Left cardiac atrium (tissue), 4 donors: ENCODE data around the gene NT5DC3. TPM values are rescaled to one million over a fixed set of nuclear protein-coding genes. Genes with fewer than 3 reads are reported as not detected.
"Not testable (repeated sequence)": the region's sequence is repeated elsewhere in the genome, so short reads cannot be mapped to it uniquely, and the experiment has no call there.

Source experiments
- ATAC-seq, 2 donors: fragments of 200-7000 bp; cut with Tn5 transposase; one replicate each; pipeline ENCODE4 v1.9.1; 2020; ENCODE audit warnings: mild to moderate bottlenecking in 2 of 2, moderate library complexity in 2 of 2
- DNase-seq: peaks from one replicate; pipeline ENCODE4 v3.0.0-alpha.2; 2020
- intact Hi-C, 2 donors: fragments of 100-400 bp; cut with DNase I; formaldehyde crosslinking; loops; one replicate each; pipeline versions ENCODE4 v1.14.1 to v1.15.1; 2022 to 2023
- total RNA-seq, 2 donors: library from RNA; stranded (reverse); fragmentation: NEBNext Ultra II Directional; extraction: Animal tissue kit (Norgen Biotek cat#: 25700); gene quantifications; one replicate each; pipeline ENCODE4 v1.2.1, GENCODE V29; 2021
- donor health status: DM: no; HTN: yes; CAD: no.
- donor health status: DM: no; HTN: yes; CAD: no; lungs with severe emphysema.
- donor health status: DM: yes; HTN: yes; CAD: no.
- donor health status: Dilated cardiomyopathy.

The NT5DC3 gene
- total RNA-seq, 2 donors from 2014 or later: 2.4 to 4.9 TPM

DNA sequence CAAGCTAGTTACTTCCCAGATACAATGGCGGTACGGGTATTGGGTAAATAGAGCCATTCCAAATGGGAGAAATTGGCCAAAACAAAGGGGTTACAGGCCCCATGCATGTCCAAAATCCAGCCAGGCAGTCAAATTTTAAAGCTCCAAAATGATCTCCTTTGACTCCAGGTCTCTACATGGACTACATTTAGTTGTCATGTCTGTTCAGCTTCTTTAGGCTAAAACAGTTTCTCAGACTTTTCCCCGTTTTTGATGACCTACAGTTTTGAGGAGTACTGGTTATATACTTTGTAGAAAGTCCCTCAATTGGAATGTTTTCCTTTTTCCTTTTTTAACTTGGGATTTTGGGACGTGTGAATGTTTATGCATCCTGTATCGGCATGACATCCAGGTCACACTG, 4.7 kb downstream of the NT5DC3 start:
- intact Hi-C loops: no loop called here
- ATAC-seq (no peak), DNase-seq (no peak)

DNA sequence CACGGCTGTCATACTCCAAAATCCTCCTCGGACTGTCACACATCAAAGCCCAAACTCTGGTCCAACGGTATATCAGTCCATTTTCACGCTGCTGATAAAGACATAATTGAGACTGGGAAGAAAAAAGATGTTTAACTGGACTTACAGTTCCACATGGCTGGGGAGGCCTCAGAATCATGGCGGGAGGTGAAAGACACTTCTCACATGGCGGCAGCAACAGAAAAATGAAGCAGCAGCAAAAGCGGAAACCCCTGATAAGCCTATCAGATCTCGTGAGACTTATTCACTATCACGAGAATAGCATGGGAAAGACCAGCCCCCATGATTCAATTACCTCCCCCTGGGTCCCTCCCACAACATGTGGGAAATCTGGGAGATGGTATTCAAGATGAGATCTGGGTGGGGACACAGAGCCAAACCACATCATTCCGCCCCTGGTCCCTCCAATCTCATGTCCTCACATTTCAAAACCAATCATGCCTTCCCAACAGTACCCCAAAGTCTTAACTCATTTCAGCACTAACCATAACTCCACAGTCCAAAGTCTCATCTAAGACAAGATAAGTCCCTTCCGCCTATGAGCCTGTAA, 5.2 kb downstream of the NT5DC3 start:
- intact Hi-C loops, ATAC-seq, DNase-seq: not testable (repeated sequence)

DNA sequence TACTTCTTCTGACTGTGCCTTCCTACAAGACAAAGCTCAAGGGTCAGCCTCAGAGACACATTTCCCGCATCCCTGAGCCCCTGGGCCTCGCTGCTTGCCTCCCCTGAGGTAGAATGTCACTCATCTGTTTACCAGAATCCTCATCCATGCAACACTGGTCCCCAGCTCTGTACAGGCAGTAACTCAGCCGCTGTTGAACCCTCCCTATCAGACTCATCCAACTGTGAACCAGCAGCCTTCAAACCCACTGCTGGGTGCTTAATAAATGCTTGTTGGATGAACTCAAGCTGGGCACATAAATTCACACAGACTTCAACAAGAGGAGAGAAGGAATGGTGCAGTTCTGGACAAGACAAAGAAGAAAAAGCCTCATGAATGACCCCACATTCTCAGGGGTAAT, 6.1 kb downstream of the NT5DC3 start:
- ATAC-seq: no peak
- no peak for DNase-seq
- intact Hi-C loops: no loop called here

DNA sequence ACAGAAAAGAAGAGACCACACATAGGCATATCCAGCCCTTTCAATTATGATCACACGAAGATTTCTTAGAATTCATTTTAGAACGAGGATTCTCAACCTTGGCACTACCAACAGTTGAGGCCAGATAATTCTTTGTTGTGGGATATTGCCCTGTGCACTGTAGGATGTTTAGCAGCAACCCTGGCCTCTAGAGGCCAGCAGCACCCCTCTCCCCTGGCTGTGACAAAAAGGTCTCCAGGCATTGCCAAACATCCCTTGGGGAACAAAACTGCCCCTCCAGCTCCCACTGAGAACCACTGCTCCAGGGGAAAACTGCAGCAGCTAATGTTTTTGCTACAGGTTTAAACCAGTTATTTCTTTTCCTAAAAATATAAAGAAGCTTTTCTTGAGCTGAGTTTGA, 7.1 kb downstream of the NT5DC3 start:
- ATAC-seq: no peak
- DNase-seq: no peak
- intact Hi-C loops: no loop called here

DNA sequence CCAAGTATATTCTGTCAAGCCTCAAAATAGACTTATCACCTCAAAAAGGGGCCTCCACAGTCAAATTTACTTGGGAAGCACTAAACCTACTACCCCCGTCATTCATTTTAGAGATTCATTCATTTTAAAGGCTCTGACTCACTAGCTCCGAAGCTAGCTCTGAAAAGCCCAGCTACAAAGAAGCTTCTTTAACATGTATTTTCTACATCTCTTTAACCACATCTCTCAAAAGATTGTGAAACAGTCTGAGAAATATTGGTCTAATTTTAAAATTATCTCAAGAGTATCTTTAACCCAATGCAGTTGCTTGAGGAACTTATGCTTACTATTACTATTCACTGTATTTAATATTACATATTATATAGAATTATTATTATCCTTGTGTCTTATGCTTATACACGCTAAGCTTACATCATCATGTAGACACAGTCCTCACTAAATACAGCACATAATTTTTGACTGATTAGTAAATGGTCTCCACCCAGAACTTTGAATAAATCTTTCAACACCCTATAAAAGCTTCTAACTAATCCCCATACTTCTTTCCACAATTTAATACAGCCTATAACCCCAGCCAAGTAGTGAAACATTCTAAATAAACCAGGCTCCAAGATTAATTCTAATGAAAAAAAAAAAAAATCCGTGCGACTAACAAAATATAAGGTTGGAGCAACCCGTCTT, 7.8 kb downstream of the NT5DC3 start:
- ATAC-seq (no peak), DNase-seq (no peak)
- intact Hi-C loops: no loop called here

DNA sequence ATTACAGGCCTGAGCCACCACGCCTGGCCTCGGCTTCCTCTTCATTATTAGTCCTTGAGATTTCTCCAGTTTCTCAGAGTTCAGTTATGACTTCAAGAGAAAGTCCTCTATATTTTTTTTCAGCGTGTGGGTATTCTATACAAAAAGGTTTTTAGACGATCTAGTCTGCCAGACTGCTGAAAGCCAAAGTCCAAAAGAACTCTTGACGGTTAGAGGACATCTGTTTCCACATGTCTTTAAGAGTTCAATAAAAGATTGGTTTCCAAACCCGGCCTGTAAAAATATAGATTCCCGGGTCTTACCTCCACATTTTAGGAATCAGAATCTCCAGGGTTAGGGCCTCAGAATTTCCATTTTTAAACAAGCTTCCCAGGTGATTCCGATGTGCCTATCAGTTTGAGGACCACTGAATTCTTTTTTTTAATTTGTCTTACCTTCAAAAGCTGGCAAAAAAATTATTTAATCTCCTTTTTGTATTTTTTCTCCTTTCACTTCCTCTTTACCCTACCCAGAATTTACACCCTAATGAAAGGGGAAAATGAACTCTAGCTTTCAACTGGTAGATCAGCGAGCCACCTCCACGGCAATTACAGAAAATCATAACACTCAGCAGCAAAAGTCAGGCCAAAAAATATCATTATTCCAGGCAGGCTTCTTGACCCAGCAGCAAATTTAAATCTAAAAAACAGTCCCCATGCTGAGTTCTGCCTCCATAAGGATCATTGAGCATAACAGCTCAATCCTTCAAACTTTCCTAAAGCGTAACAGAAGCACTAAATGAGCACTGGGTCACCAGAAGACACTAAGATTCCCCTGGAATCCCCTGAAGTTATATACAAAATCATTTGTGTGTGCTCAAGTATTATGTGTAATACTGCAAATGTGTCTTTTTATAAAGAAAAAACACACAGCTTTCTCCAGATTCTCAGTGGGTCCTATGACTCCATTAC, 8.7 kb downstream of the NT5DC3 start:
- ATAC-seq (no peak), DNase-seq (no peak)
- intact Hi-C loops: no loop called here

DNA sequence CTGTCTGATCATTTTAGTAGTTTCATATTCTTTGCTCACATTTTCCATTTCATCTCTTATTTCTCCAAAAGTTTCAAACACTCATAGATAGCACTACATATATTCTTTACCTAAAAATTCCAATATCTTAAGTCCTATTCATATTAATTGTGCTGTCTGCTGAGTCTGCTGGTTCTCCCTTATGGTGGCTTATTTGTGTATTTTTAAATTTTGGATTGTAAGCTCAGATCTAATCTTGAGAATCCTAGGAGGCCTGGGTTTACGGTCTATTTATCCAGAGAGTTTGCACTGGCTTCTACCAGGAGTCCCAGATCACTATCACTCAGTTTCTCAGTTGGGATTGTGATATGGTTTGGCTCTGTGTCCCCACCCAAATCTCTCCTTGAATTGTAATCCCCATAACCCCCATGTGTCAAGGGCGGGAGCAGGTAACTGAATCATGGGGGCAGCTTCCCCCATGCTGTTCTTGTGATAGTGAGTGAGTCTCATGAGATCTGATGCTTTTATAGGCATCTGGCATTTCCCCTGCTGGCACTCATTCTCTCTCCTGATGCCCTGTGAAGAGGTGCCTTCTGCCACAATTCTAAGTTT, 10.2 kb downstream of the NT5DC3 start:
- intact Hi-C loops: no loop called here
- ATAC-seq (no peak), DNase-seq (no peak)

DNA sequence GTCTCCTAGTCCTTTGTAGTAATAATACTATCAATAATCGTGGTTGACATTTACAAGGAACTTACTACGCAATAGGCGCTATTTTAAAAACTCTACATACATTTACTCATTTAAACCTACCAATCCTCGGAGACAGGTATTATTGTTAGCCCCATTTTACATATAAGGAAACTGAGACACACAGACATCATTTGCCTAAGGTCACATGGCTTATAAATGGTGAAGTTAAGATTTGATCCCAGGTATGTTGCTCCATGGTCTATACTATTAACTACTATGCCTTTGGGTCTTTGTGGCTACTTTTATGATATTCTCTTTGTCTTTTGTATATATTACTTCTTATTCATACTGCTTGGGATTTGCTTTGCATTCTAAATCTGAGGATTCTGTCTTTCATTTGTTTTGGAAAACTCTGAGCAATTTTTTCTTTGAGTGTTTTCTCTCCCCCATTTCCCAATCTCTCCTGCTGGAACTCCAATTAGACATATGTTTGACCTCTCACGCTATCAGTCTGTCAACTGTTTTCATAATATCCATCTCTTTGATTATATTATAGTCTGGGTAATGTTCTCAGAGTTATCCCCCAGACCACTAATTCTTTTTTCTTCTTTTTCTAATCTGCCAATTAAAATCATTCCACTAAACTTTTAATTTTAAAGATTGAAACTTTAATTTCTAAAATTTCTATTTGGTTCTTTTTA, 10.9 kb downstream of the NT5DC3 start:
- ATAC-seq (no peak), DNase-seq (no peak)
- intact Hi-C loops: no loop called here

DNA sequence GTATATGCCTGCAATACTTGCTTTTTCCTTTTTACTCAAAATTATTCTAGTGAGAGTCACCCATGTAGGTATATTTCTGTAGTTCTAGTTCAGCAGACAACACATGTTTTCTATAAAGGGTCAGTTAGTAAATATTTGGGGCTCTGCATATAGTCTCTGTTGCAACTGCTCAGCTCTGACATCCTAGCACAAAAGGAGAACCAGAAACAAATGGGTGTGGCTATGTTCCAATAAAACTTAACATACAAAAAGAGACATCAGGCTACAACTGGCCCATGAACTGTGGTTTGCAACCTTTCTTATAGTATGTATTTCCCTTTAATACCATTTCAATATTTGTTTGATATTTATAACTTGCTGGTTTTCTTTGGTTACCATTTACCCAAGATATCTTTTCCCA, 11.9 kb downstream of the NT5DC3 start:
- no peak for ATAC-seq
- no peak for DNase-seq
- intact Hi-C loops: no loop called here

DNA sequence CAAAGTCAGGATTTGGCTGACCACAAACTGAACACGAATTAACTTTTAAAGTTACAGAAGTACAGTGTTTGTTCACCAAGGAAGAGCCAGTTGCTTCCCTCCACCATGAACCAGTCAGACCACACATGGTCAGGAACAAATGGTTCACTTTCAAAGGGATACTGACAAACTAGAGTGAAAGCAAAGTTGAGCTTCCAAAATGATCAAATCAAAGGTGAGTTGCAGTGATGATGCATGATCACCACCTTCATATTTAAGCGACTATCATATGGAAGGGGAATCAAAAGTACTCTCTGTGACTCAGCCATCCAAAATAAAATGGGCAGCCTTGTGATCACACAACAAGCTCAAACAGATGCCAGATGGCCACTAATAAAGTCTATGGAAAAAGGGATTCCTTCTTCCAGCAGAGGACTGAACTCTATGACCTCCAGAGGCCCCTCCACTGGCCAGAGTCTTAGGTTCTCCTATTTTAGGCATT, 13.1 kb downstream of the NT5DC3 start:
- no peak for DNase-seq
- intact Hi-C loops: no loop called here
- ATAC-seq: no peak

DNA sequence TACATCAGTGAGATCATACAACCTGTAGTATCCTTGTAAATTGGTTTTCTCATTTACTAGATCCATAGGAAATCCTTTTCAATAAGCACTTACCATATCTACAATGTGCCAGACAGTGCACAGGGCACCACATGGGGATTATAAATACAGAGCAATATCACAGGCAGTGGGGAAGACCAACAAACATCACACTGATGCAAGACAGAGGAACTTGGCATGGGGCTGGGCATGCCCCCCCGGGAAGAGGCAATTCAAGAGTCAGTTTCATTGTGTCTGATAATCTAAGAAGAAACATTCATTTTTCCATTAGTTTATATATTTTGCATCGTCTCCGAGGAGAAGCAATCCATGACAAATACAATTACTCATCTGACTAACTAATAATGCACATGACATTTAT, 16.2 kb downstream of the NT5DC3 start:
- DNase-seq (no peak), ATAC-seq (no peak)
- intact Hi-C loops: no loop called here

DNA sequence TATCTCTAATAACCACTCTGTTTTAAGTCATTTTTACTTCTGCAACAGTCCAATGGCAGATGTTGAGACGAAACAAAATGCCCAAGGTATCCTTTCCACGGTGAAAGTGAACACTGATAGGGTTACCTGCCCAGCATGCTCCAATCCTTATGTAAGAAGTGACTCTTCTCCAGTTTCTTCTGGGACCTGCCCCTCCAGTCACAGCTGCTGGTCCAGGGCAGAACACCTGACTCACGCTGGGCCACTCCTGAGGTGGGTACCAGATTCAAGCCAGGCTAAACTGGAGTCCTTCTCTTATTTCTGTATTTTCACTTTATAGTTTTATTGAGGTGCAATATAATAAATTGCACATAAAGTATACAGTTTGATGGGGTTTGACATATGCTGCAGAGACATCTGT, 16.7 kb downstream of the NT5DC3 start:
- intact Hi-C loops: no loop called here
- DNase-seq (no peak), ATAC-seq (no peak)

DNA sequence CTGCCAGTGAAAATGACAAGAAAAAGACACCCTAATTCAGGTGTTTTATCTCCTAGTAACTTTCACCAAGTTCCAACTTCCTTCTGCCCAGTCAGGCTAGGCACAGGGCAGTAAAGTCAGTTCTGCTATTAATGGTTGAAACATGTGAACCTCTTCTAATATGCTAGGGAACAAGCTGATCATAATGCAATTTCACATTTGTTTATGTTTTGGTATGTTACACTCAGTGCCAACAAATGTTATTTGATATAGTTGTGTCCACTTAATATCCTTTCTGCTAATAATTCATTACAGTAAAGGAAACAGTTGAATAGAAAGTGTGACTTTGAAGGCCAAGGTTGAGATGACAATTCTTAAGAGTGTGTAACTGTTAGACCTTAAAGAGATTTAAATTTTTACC, 17.2 kb downstream of the NT5DC3 start:
- DNase-seq (no peak), ATAC-seq (no peak)
- intact Hi-C loops: no loop called here

DNA sequence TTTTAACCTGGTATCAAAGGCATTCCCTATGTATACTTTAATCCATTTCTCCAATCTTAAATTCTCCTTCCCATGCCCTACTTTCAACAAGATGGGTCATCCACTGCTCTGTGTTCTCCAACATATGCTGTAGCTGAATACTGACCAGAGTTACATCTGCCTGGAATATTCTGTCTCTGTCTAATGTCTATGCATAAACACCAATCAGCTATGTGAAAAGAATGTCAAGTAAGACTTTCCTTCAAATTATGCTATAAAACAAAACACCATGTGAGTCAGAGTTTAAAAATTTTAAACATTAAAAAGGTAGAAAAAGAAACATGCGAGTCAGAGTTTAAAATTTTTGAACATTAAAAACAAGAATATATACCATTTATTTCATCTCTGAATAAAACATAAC, 19.3 kb downstream of the NT5DC3 start:
- ATAC-seq: no peak
- intact Hi-C loops: no loop called here
- DNase-seq: no peak

DNA sequence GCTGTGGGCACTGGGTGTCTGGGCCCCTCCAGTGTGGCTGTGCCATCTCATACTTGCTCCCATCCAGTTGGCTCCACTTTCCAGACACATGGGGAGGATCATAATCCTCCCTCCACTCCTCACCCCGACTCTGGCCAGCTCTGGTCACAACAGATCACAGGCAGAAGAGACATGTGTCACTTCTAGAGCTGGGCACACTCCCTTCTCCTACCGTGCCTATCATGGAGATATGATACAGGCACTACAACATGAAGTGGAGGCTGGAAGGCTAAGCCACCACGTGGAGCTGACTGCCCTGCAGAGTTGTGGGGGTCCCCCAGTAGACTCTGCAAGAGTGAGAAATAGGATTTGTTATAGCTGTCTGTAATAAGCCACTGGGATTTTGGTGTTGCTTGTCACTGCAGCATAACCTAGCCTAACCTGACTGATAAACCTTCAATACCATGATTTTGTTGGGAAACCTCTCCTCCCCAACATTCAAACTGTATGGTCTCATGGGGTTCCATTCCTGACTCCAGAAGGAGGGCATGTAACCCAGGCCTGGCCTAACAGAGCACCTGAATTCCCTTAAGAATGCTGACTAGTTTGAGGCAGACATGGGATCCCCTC, 20.0 kb downstream of the NT5DC3 start:
- DNase-seq: no peak
- no peak for ATAC-seq
- intact Hi-C loops: no loop called here

DNA sequence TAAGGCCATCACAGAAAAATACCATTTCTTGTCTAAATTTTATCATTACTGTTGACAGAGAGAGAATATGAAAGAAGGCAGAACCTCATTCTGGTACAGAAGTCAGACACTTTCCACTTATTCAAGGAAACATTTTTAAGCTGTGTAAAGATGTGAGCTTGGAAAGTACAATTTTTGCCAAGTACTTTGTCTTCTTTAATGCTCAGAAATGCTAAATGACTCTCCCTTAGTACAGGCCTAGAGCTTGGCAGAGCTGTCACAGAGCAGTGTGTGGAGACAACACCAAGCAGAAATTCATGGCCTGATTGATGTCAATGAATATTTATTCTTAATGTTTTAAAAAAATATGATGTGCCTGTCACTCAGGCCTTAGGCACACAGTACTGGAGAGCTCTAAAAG, 20.7 kb downstream of the NT5DC3 start:
- intact Hi-C loops: no loop called here
- DNase-seq: no peak
- ATAC-seq: no peak

DNA sequence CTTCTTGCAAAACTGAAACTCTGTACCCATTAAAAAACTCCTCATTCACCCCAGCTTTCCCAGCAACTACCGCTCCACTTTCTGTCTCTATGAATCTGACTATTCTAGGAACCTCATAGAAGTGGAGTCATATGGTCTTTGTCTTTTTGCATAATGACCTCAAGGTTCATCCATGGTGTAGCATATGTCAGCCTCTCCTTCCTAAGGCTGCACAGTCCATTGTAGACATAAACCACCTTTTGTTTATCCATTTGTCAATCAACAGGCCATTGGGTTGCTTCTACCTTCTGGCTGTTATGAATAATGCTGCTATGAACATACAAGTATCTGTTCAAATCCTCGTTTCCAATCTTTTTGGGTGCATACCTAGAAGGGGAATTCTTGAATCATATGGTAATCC, 21.1 kb downstream of the NT5DC3 start:
- ATAC-seq: no peak
- DNase-seq: no peak
- intact Hi-C loops: no loop called here

DNA sequence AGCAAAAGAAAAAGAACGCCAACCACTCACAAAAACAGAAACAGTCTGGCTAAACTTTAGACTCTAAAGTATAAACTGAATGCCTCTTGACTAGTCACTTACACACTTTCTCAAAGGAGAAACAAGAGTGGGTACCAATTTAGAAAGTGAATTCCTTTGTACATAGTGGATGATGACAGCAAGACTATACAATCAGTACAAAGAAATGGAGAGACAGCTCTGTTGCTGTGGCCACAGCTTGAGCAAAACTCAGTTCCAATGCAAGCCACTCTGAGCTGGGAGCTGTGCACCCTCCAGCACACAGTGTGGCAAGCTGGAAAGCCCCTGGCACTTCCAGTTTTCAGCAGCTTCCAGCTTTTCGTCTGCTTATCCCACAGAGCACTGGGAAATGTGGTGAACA, 21.7 kb downstream of the NT5DC3 start:
- ATAC-seq (no peak), DNase-seq (no peak)
- intact Hi-C loops: no loop called here

DNA sequence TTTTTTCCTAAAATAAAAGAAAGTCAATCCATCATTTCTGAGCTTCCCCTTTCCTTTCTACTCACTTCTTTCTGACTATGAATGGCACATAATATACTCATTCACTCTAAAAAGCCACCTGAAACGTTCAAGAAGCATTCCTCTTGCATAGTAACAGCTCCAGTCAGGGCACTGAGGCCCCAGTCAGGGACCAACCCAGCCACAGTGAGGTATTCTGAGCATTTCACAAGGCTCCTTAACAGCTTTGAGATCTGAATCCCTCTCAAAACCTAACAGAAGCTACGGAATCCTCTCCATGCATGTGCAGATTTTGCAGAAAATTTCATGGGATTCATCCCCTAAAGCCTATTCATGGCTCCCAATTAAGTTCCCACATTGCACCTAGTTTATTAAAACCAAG, 23.2 kb downstream of the NT5DC3 start:
- ATAC-seq: no peak

More for the DNA sequence above, 23.2 kb downstream of the NT5DC3 start:
- DNase-seq: no peak
- intact Hi-C loops: no loop called here
